OCI-LY3 (cell line): ENCODE measurements around the gene HRAS.

ENCODE experiments used
- H2AFZ ChIP-seq: fragments of 200-600, 300-600 bp; shearing (Covaris generic); 2 replicates; pipeline ENCODE4 v1.6.0; 2014; ENCODE audit warnings: antibody characterized with exemption, low read depth, low read length
- H3K27ac ChIP-seq: fragments of 200-600, 300-600 bp; sonication (generic); 2 replicates; pipeline ENCODE4 v1.5.1; 2014; ENCODE audit warnings: mild to moderate bottlenecking, low read length, moderate library complexity, mixed read lengths
- H3K27me3 ChIP-seq: fragments of 200-600, 300-600 bp; sonication (generic); 2 replicates; pipeline ENCODE4 v1.6.1; 2014; ENCODE audit warnings: low read depth, low read length, mixed read lengths
- H3K36me3 ChIP-seq: fragments of 200-600, 300-600 bp; sonication (generic); replicated peaks from 2 replicates; pipeline ENCODE3; 2014; ENCODE audit warnings: low read depth, low read length, mixed read lengths
- H3K4me1 ChIP-seq: fragments of 300-600, 200-600 bp; sonication (generic); 2 replicates; pipeline ENCODE4 v1.6.1; 2014; ENCODE audit warnings: low read length, mixed read lengths
- H3K4me2 ChIP-seq: fragments of 200-600, 300-600 bp; sonication (generic); 2 replicates; pipeline ENCODE4 v1.6.1; 2014; ENCODE audit warnings: low read length, mixed read lengths
- H3K4me3 ChIP-seq: fragments of 300-600, 200-600 bp; sonication (generic); 2 replicates; pipeline ENCODE4 v1.5.1; 2014; ENCODE audit warnings: antibody characterized with exemption, mild to moderate bottlenecking, low read length, moderate library complexity
- H3K79me2 ChIP-seq: fragments of 300-600, 200-600 bp; shearing (Covaris generic); 2 replicates; pipeline ENCODE4 v1.6.1; 2014; ENCODE audit warnings: mild to moderate bottlenecking, low read length, mixed read lengths
- H3K9ac ChIP-seq: fragments of 300-600, 200-600 bp; shearing (Covaris generic); 2 replicates; pipeline ENCODE4 v1.6.0; 2014; ENCODE audit warnings: mild to moderate bottlenecking, low read length, moderate library complexity
- H3K9me3 ChIP-seq: fragments of 200-600, 300-600 bp; shearing (Covaris generic); 2 replicates; pipeline ENCODE4 v1.6.1; 2014; ENCODE audit warnings: low read length, mixed read lengths; ENCODE audit not compliant: insufficient read depth
- H4K20me1 ChIP-seq: fragments of 200-600, 300-600 bp; sonication (generic); 2 replicates; pipeline ENCODE4 v1.6.1; 2016; ENCODE audit warnings: low read length, mixed read lengths; ENCODE audit not compliant: insufficient read depth
- CTCF ChIP-seq: fragments of 200-600, 300-600 bp; sonication (generic); IDR thresholded peaks from 2 replicates; pipeline ENCODE4 v1.5.1; 2014; ENCODE audit warnings: antibody characterized with exemption, low read length, low read depth
- EZH2phosphoT487 ChIP-seq: fragments of 200-600 bp; shearing (Covaris generic); IDR thresholded peaks from 2 replicates; pipeline ENCODE4 v1.6.1; 2018; ENCODE audit warnings: antibody characterized with exemption, mixed run types, low read depth

The HRAS gene

GRCh38 chr11:553083-553987, 18.0 kb upstream of the HRAS start:
- TF ChIP-seq CTCF (no peak), EZH2phosphoT487 (no peak)
- no peak overlapping the region for H3K4me2 ChIP-seq

GRCh38 chr11:551596-551995, 16.2 kb upstream of the HRAS start:
- Histone ChIP-seq H3K27ac (no peak overlapping the region), H3K79me2 (no peaks in the 10 kb centered on the region), H3K36me3 (no peaks in the 10 kb centered on the region), H3K9me3 (no peaks in the 10 kb centered on the region), H3K4me3 (no peak overlapping the region), H3K27me3 (no peaks in the 10 kb centered on the region), H2AFZ (no peak overlapping the region), H3K4me2 (no peak overlapping the region), H3K9ac (no peak overlapping the region), H3K4me1 (0 out of 2 replicates have a peak, but pooled peaks cover 7% of the 10 kb centered on the region), H4K20me1 (no peaks in the 10 kb centered on the region)
- TF ChIP-seq EZH2phosphoT487, result no peak
- TF ChIP-seq CTCF, result no peak

More at GRCh38 chr11:553083-553987, 18.0 kb upstream of the HRAS start:
- no peak overlapping the region for H3K27ac ChIP-seq
- 0 out of 2 replicates have a peak, but pooled peaks cover 7% of the 10 kb centered on the region for H3K4me1 ChIP-seq
- no peaks in the 10 kb centered on the region for H3K9me3 ChIP-seq
- no peaks in the 10 kb centered on the region for H3K27me3 ChIP-seq
- no peaks in the 10 kb centered on the region for H4K20me1 ChIP-seq
- H3K79me2 ChIP-seq, result no peaks in the 10 kb centered on the region
- H3K9ac ChIP-seq, result no peak overlapping the region
- no peak overlapping the region for H2AFZ ChIP-seq
- no peaks in the 10 kb centered on the region for H3K36me3 ChIP-seq
- H3K4me3 ChIP-seq, result no peak overlapping the region

GRCh38 chr11:551131-551530, 15.8 kb upstream of the HRAS start:
- H3K4me2 ChIP-seq, result no peak overlapping the region
- no peaks in the 10 kb centered on the region for H3K27me3 ChIP-seq
- TF ChIP-seq CTCF, result no peak
- TF ChIP-seq EZH2phosphoT487, result no peak
- no peak overlapping the region for H3K9ac ChIP-seq
- no peaks in the 10 kb centered on the region for H3K36me3 ChIP-seq
- H2AFZ ChIP-seq, result no peak overlapping the region
- H3K9me3 ChIP-seq, result no peaks in the 10 kb centered on the region
- H3K79me2 ChIP-seq, result no peaks in the 10 kb centered on the region
- H3K4me3 ChIP-seq, result no peak overlapping the region
- H4K20me1 ChIP-seq, result no peaks in the 10 kb centered on the region
- H3K4me1 ChIP-seq, result 0 out of 2 replicates have a peak, but pooled peaks cover 7% of the 10 kb centered on the region
- no peak overlapping the region for H3K27ac ChIP-seq

GRCh38 chr11:550746-551085, 15.3 kb upstream of the HRAS start:
- H3K4me3 ChIP-seq, result no peak overlapping the region
- H3K9me3 ChIP-seq, result no peaks in the 10 kb centered on the region
- H3K79me2 ChIP-seq, result no peaks in the 10 kb centered on the region
- no peak overlapping the region for H3K27ac ChIP-seq
- H3K4me2 ChIP-seq, result no peak overlapping the region
- TF ChIP-seq EZH2phosphoT487, result no peak
- H3K4me1 ChIP-seq, result 0 out of 2 replicates have a peak, but pooled peaks cover 7% of the 10 kb centered on the region
- H3K27me3 ChIP-seq, result no peaks in the 10 kb centered on the region
- H3K36me3 ChIP-seq, result no peaks in the 10 kb centered on the region
- H3K9ac ChIP-seq, result no peak overlapping the region
- no peak overlapping the region for H2AFZ ChIP-seq
- H4K20me1 ChIP-seq, result no peaks in the 10 kb centered on the region
